Endothelial cell (in vitro differentiated cells): ENCODE data around the gene HSPA6. TPM values are rescaled to one million over a fixed set of nuclear protein-coding genes. Genes with fewer than 3 reads are reported as not detected.

Experiments used
- DNase-seq: peaks from one replicate; pipeline ENCODE4 v3.0.0; 2021; ENCODE audit warnings: low spot score
- H3K27ac Mint-ChIP-seq: one replicate; pipeline ENCODE4 v1.8.0; 2021; ENCODE audit warnings: mixed read lengths, inconsistent platforms; ENCODE audit not compliant: unreplicated experiment
- H3K27me3 Mint-ChIP-seq: one replicate; pipeline ENCODE4 v1.8.0; 2021; ENCODE audit warnings: mild to moderate bottlenecking, moderate library complexity, mixed read lengths, inconsistent platforms; ENCODE audit not compliant: unreplicated experiment
- H3K36me3 Mint-ChIP-seq: one replicate; pipeline ENCODE4 v1.8.0; 2021; ENCODE audit warnings: mild to moderate bottlenecking, low read depth, mixed read lengths, inconsistent platforms; ENCODE audit not compliant: unreplicated experiment
- H3K4me1 Mint-ChIP-seq: one replicate; pipeline ENCODE4 v1.8.0; 2021; ENCODE audit warnings: mild to moderate bottlenecking, mixed read lengths, inconsistent platforms; ENCODE audit not compliant: unreplicated experiment
- H3K4me3 Mint-ChIP-seq: one replicate; pipeline ENCODE4 v1.8.0; 2021; ENCODE audit warnings: mild to moderate bottlenecking, mixed read lengths, inconsistent platforms; ENCODE audit not compliant: unreplicated experiment
- H3K9me3 Mint-ChIP-seq: one replicate; pipeline ENCODE4 v1.8.0; 2021; ENCODE audit warnings: mixed read lengths, inconsistent platforms; ENCODE audit not compliant: unreplicated experiment
- total RNA-seq: library from RNA; stranded (reverse); fragmentation: NEBNext Ultra II Directional; extraction: Animal tissue kit (Norgen Biotek cat#: 25700); gene quantifications from one replicate; pipeline ENCODE4 v1.2.1, GENCODE V29; 2021; ENCODE audit not compliant: unreplicated experiment
- TF ChIP-seq, protein P1 (sequence below): fragments of 200-600 bp; sonication (generic); IDR thresholded peaks from one replicate; pipeline ENCODE4 v1.5.0; 2021; ENCODE audit warnings: antibody characterized with exemption; ENCODE audit not compliant: unreplicated experiment

The HSPA6 gene
- total RNA-seq, 1 donor from 2014 or later: not detected

DNA sequence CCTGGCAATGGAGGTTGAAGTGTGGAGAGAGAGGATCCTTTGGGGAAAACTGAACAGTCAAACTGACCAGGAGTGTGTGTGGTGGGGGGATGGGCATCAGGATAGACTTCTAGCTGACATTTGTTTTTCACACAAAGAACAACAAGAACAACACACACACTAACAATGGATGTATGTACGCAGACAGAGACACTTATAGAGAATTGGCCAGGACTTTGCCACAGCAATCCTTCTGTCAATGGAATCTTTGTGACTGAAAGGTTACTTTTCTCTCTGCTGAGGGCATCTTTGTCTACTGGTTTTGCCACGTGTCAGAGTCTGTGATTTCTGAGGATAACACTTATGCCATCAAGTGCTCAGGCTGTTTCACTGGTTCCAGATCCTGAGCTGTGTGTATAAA lies 31.5 kb upstream of the HSPA6 start:
- no peaks in the 10 kb centered on the region for H3K27me3 Mint-ChIP-seq
- no peak for DNase-seq
- TF ChIP-seq, protein P1, sequence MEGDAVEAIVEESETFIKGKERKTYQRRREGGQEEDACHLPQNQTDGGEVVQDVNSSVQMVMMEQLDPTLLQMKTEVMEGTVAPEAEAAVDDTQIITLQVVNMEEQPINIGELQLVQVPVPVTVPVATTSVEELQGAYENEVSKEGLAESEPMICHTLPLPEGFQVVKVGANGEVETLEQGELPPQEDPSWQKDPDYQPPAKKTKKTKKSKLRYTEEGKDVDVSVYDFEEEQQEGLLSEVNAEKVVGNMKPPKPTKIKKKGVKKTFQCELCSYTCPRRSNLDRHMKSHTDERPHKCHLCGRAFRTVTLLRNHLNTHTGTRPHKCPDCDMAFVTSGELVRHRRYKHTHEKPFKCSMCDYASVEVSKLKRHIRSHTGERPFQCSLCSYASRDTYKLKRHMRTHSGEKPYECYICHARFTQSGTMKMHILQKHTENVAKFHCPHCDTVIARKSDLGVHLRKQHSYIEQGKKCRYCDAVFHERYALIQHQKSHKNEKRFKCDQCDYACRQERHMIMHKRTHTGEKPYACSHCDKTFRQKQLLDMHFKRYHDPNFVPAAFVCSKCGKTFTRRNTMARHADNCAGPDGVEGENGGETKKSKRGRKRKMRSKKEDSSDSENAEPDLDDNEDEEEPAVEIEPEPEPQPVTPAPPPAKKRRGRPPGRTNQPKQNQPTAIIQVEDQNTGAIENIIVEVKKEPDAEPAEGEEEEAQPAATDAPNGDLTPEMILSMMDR: no peak

DNA sequence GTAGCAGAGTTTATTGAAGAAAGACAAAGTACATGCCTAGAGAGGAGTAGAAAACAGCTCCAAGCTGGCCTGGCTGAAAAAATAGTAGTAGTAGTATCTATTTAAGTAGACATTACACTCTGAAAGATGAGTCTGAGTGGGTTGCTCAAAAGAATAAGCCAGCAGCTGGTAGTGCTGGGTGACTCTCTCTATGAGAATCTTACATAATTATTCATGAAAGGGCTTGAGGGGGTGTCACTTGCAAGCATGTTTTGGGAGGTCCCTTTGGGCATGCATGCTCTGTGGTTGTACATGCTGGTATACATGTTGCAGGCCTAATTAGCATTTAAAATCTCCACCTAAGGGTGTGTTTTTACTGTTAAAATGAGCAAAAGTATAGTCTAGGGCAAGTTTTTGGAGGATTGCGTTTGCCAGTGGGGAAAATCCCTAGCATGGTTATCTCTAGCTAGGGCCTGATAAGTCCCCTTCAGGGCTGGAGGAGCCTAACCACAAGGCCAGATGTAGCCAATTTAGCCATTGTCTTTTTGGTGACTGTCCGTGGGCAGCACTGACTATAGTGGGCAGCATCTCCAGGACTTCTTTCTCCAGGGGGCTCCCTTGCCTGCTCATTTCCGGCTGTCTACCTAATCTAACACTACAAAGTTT lies 30.1 kb upstream of the HSPA6 start:
- no peaks in the 10 kb centered on the region for H3K27me3 Mint-ChIP-seq
- TF ChIP-seq, protein P1: no peak
- peaks cover 7% of the 10 kb centered on the region for H3K4me1 Mint-ChIP-seq
- H3K9me3 Mint-ChIP-seq: no peaks in the 10 kb centered on the region
- no peak for DNase-seq
- no peak overlapping the region for H3K4me3 Mint-ChIP-seq
- no peaks in the 10 kb centered on the region for H3K36me3 Mint-ChIP-seq
- no peak overlapping the region for H3K27ac Mint-ChIP-seq

More for the DNA sequence above, 31.5 kb upstream of the HSPA6 start:
- H3K9me3 Mint-ChIP-seq: no peaks in the 10 kb centered on the region
- H3K4me3 Mint-ChIP-seq: no peak overlapping the region
- H3K36me3 Mint-ChIP-seq: no peaks in the 10 kb centered on the region
- H3K4me1 Mint-ChIP-seq: peaks cover 3% of the 10 kb centered on the region
- no peak overlapping the region for H3K27ac Mint-ChIP-seq

DNA sequence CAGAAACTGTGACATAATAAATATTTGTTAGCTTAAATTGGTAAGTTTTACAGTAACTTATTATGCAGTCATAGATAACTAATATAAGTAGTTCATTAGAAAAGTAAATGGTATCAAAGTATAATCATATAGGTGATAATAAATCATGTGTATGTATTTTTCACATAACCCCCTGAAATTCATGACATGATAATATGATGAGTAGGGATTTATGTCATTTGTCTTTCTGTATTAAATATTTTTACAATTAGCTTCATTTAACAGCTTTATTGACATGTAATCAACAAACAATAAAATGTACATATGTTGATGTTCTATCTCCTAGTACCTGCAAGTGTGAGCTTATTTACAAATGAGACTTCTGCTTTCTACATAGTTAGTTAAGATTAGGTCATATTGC lies 28.9 kb upstream of the HSPA6 start:
- TF ChIP-seq, protein P1: no peak
- H3K36me3 Mint-ChIP-seq: no peaks in the 10 kb centered on the region
- DNase-seq: no peak
- no peak overlapping the region for H3K27ac Mint-ChIP-seq
- no peaks in the 10 kb centered on the region for H3K9me3 Mint-ChIP-seq
- no peaks in the 10 kb centered on the region for H3K27me3 Mint-ChIP-seq
- peaks cover 19% of the 10 kb centered on the region for H3K4me1 Mint-ChIP-seq
- no peak overlapping the region for H3K4me3 Mint-ChIP-seq

DNA sequence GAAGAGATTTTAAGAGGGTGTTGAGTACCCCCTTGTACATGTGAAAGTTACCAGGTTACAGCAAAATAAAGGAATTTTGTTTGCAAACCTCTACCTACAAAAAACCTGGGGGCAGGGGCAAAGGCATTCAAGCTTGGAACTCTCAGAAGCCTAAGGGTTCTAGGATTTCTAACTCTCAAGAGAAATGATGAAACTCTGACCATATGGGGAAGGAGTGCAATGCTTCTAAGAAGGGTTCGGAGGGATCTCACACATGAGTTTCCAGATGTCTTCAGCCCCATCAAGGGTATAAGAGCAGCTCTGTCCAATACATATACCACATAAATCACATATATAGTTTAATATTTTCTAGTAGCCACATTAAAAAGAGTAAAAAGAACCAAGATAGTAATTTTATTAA lies 26.4 kb upstream of the HSPA6 start:
- Mint-ChIP-seq H3K4me3 (no peak overlapping the region), H3K27me3 (no peaks in the 10 kb centered on the region), H3K27ac (no peak overlapping the region), H3K4me1 (peaks cover 24% of the 10 kb centered on the region), H3K36me3 (no peaks in the 10 kb centered on the region), H3K9me3 (no peaks in the 10 kb centered on the region)
- DNase-seq: no peak
- TF ChIP-seq, protein P1: no peak

DNA sequence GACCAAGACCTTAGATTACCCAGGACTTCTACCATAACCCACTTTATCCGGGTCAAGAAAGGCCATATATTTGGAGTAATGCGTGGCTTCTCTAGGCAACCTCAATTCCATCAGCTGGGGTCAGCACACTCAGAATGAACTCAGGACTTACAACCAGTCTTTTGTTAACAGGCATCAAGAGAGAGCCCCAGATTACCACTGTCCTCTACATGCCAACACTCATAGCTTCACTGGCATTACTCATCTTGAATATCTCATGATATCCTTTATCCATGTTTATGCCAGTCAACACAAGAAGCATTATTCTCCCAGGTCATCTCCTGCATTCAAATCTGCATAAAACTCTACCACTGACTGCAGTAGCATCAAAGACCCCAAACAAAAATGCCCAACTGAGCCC lies 25.7 kb upstream of the HSPA6 start:
- DNase-seq: no peak
- Mint-ChIP-seq H3K36me3 (no peaks in the 10 kb centered on the region), H3K9me3 (no peaks in the 10 kb centered on the region), H3K4me1 (peaks cover 24% of the 10 kb centered on the region), H3K27ac (no peak overlapping the region), H3K27me3 (no peaks in the 10 kb centered on the region), H3K4me3 (no peak overlapping the region)
- TF ChIP-seq, protein P1: no peak
